IPS-NIHi11 (cell line): ENCODE results near the gene BGN.

Experiments used
- DNase-seq: peaks from one replicate; pipeline ENCODE4 v3.0.0; 2012; ENCODE audit warnings: mixed read lengths, low spot score

The BGN gene

GRCh38 chrX:153504445-153505016, 9.8 kb downstream of the BGN start:
- no peak for DNase-seq

- DNase-seq: no peak
Measured at GRCh38 chrX:153505361-153505760, 10.6 kb downstream of the BGN start.

GRCh38 chrX:153507484-153508178, 12.9 kb downstream of the BGN start:
- peak; percentile 93 for DNase-seq

- no peak for DNase-seq
Measured at GRCh38 chrX:153509592-153509991, 14.8 kb downstream of the BGN start.

- no peak for DNase-seq
Measured at GRCh38 chrX:153510383-153510782, 15.6 kb downstream of the BGN start.

GRCh38 chrX:153511784-153512500, 17.2 kb downstream of the BGN start:
- DNase-seq: no peak

- DNase-seq: no peak
Measured at GRCh38 chrX:153512501-153512893, 17.7 kb downstream of the BGN start.

- no peak for DNase-seq
Measured at GRCh38 chrX:153513265-153513664, 18.5 kb downstream of the BGN start.

- DNase-seq: no peak
Measured at GRCh38 chrX:153514259-153514658, 19.5 kb downstream of the BGN start.

GRCh38 chrX:153515435-153515834, 20.7 kb downstream of the BGN start:
- DNase-seq: no peak

- no peak for DNase-seq
Measured at GRCh38 chrX:153516073-153516472, 21.3 kb downstream of the BGN start.

GRCh38 chrX:153517423-153517822, 22.6 kb downstream of the BGN start, which contains the start of gene ATP2B3:
TSS of gene ATP2B3 (plus strand) at chrX:153517642. CDS start at chrX:153536248, 18,606 bp downstream.
- peak; percentile 52 for DNase-seq

- peak; percentile 32 for DNase-seq
Measured at GRCh38 chrX:153517946-153518834, 23.4 kb downstream of the BGN start.

GRCh38 chrX:153519569-153520286, 24.9 kb downstream of the BGN start:
- no peak for DNase-seq

GRCh38 chrX:153520287-153520917, 25.6 kb downstream of the BGN start:
- no peak for DNase-seq

GRCh38 chrX:153521034-153521433, 26.3 kb downstream of the BGN start:
- no peak for DNase-seq

GRCh38 chrX:153522259-153522658, 27.5 kb downstream of the BGN start:
- DNase-seq: peak; percentile 35

- DNase-seq: no peak
Measured at GRCh38 chrX:153523269-153523668, 28.5 kb downstream of the BGN start.

GRCh38 chrX:153524234-153524633, 29.5 kb downstream of the BGN start:
- no peak for DNase-seq

GRCh38 chrX:153525451-153525850, 30.7 kb downstream of the BGN start:
- DNase-seq: no peak

GRCh38 chrX:153526042-153526441, 31.3 kb downstream of the BGN start:
- no peak for DNase-seq
